GM18867 (cell line): ENCODE measurements around the gene PLA2G4B.

ENCODE experiments used
- ATAC-seq: cut with Tn5 transposase; IDR thresholded peaks from one replicate; pipeline ENCODE4 v1.9.1; 2021; ENCODE audit warnings: mild to moderate bottlenecking, moderate library complexity; ENCODE audit not compliant: unreplicated experiment

Gene PLA2G4B, protein sequence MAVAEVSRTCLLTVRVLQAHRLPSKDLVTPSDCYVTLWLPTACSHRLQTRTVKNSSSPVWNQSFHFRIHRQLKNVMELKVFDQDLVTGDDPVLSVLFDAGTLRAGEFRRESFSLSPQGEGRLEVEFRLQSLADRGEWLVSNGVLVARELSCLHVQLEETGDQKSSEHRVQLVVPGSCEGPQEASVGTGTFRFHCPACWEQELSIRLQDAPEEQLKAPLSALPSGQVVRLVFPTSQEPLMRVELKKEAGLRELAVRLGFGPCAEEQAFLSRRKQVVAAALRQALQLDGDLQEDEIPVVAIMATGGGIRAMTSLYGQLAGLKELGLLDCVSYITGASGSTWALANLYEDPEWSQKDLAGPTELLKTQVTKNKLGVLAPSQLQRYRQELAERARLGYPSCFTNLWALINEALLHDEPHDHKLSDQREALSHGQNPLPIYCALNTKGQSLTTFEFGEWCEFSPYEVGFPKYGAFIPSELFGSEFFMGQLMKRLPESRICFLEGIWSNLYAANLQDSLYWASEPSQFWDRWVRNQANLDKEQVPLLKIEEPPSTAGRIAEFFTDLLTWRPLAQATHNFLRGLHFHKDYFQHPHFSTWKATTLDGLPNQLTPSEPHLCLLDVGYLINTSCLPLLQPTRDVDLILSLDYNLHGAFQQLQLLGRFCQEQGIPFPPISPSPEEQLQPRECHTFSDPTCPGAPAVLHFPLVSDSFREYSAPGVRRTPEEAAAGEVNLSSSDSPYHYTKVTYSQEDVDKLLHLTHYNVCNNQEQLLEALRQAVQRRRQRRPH

GRCh38 chr15:41838400-41838897 is at the start of gene PLA2G4B:
Gene PLA2G4B (plus strand): TSS chr15:41838847. CDS start chr15:41838914, 67 bp downstream.
- ATAC-seq, result no peak

DNA sequence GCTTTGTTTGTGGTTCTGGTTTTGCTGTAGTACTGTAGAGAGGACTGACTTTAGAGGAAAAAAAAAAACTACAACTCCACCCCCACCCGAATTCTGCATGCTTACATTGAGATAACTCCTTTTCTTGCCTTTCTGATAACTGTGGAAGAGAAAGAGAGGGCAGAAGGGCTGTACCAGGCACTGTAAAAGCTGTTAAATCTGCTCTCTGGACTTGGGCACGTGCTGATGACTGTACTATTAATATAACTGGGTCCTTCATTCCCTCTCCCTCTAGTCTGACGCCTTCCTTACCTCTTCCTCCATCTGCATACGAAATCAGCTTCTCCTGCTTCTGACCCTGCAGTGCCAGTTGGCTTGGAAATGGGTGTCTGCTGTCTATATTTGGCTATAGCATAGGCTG is 49.4 kb upstream of the PLA2G4B start:
- ATAC-seq, result no peak

DNA sequence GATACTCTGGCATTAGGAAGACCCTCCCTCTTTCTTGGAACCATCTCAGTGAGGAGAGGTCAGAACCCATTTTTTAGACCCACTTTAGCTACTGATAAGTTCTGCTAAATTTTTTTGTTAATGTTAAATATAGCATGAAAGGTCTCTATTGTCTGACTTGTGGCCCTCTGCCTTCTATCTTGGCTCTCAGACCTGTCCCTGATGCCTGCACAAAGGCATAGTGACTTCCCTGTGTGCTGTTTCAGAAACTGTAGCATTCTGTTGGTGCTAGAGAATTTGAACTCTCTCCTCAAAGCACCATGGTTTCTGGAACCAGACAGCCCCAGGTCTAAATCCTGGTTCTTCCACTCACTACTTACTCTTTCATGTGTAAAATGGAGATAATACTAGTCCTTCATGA is 49.0 kb upstream of the PLA2G4B start:
- no peak for ATAC-seq

DNA sequence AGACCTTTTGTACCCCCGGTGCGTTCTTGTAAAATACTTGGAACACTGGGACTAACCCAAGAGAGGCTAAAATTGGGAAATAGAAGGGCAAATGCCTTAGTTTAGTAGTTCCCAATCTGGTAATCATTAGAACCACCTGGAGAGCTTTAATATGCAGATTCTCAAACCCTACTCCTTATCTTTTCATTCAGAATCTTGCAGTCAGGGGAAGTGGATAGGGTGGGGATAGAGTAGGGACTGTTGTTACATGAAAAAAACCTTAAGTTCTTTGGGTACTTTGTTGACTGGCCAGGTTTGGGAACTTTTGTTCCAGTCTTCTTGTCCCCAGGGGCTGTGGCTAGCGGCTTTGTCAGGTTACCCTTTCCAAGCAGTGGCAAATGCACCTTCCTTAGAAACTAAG is 48.5 kb upstream of the PLA2G4B start:
- no peak for ATAC-seq

GRCh38 chr15:41790756-41791546 is 47.7 kb upstream of the PLA2G4B start:
- no peak for ATAC-seq

- no peak for ATAC-seq
Observed at GRCh38 chr15:41791547-41791937, 47.1 kb upstream of the PLA2G4B start.

- ATAC-seq, result no peak
Observed at GRCh38 chr15:41792000-41792637, 46.5 kb upstream of the PLA2G4B start.

DNA sequence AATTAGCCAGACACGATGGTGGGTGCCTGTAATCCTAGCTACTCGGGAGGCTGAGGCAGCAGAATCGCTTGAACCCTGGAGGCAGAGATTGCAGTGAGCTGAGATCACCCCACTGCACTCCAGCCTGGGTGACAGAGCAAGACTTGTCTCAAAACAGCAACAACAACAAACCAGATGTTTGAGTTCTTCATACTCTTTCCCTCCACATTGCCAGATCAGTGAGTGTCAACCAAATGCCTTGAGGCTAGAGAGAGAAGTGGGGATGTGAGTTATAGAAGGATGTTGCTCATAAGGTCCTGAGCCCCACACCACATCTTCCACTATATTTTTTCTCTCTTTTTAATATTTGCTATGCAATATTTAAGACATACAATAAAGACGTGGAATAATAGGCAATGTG is 44.6 kb upstream of the PLA2G4B start:
- ATAC-seq, result no peak

GRCh38 chr15:41795996-41796856 is 42.4 kb upstream of the PLA2G4B start:
- ATAC-seq, result no peak

- no peak for ATAC-seq
Observed at GRCh38 chr15:41797201-41797944, 41.3 kb upstream of the PLA2G4B start.

GRCh38 chr15:41798607-41799487 is 39.8 kb upstream of the PLA2G4B start:
- ATAC-seq, result no peak

DNA sequence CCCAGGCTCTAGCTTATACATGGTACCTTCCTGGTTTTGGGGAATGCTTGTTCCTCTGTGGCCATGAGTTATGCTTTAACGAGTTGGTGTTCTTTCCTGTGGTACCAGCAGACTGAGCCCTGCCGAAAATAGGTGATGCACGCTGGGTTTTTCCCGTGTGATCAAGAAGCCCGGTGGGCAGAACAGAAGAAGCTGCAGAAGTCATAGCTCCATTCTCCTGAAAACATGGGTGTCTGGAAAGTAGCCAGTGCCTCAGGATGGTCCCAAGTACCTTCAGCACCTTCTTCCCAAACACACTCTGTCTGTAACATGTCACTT is 39.2 kb upstream of the PLA2G4B start:
- ATAC-seq, result no peak

- ATAC-seq, result no peak
Observed at GRCh38 chr15:41801185-41801584, 37.5 kb upstream of the PLA2G4B start.

DNA sequence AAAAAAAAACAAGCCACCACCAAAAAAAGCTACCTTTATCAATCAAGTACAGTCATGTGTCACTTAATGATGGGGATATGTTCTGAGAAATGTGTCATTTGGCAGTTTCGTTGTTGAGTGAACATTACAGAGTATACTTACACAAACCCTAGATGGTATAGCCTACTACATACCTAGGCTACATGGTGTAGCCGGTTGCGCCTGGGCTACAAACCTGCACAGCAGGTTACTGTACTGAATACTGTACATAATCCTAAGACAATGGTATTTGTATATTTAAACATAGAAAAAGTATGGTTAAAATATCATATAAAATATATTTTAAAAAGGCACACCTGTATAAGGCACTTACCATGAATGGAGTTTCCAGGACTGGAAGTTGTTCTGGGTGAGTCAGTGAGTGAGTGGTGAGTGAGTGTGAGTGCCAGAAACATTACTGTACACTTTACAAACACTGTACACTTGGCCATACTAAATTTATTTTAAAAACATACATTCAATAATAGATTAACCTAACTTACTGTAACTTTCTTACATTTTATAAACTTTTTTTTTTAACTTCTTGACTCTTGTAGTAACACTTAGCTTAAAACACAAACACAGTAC is 36.7 kb upstream of the PLA2G4B start:
- no peak for ATAC-seq

GRCh38 chr15:41804361-41804760 is 34.3 kb upstream of the PLA2G4B start:
- no peak for ATAC-seq

- no peak for ATAC-seq
Observed at GRCh38 chr15:41804916-41805666, 33.6 kb upstream of the PLA2G4B start.

DNA sequence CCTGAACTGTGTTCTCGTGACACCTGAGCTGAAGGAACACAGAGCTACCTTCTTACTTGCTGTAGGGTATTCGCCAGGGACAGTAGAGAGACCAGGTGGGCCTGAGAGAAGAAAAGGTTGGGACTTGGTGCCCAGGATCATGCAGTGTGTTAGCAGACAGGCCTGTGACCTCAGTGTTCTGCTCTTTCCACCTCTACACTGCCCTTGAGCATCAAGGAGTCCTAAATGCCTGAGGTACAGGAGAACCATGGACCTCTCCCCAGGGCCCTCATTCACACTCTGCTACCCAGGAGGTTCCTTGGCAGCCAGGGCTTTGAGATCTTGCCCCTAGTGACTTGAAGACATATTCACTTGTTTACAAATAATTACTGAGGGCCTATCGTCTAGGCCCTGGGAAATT is 32.9 kb upstream of the PLA2G4B start:
- no peak for ATAC-seq
